Measurements from ENCODE around the gene ABCA13.
"Not testable (repeated sequence)": the region's sequence is repeated elsewhere in the genome, so short reads cannot be mapped to it uniquely, and the experiment has no call there.

The ABCA13 gene

DNA sequence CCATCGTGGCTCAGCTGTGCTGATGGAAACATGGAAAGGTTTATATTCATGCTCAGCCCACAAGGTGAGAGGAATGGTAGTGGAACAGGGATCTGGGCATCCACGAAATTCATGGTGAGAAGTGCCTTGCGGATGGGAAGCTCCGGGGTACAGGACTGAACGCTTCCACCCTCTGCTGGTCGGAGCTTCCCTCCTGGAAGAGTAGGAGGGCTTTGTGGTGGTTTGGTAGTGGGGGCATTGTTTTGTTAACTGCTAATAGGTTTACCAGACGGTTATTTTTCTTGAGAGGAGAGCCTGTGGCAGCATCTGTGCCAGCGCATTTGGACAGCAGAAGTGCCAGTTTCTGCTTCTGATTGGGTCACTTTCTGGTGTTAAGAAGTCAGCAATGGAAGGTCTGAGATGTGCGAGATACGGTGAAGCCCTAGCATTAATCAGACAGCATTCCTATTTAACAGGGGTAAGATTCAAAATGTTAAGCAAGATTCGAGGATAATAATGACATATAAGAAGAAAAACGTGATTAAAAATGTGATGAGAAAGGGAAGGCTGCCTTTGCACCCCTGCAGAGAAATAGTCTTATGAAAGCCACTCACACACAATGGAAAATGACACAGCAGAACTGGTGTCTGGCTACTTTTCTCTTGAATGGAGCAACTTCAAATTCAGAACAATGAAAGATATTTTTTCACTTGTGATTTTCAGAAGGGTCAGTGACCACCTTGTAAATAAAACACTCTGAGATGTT is 17.7 kb downstream of the ABCA13 start:
- Histone ChIP-seq H3K27me3 (no peaks in the 10 kb centered on the region), H3K4me1 (no peaks in the 10 kb centered on the region), H3K36me3 (no peaks in the 10 kb centered on the region), H3K9me3 (no peaks in the 10 kb centered on the region), H3K4me3 (ENCODE audit: low read depth, low read length) (no peak overlapping the region)
- no peak for TF ChIP-seq CTCF (IDR thresholded peaks at IDR 0.05; ENCODE audit: low read depth, low read length)
- no peak for DNase-seq

DNA sequence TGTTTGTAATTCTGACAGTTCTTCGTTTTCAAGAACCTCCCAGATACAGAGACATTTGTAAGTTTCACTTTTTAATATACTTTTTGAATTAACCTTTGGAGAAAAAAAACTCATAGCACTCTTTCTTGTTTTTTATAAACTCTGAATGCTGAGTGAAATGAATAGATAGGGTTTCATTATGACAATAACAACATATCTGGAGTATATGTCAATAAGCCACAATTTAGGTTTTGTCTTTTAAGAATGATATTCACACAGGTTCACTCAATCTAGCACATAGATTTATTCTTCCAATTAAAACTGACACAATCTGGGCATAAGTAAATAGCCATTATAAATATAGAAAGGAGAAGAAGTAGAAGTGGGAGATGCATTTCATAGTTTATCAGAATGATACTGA is 21.7 kb downstream of the ABCA13 start:
- no peaks in the 10 kb centered on the region for H3K9me3 ChIP-seq
- H3K4me1 ChIP-seq = no peaks in the 10 kb centered on the region
- TF ChIP-seq CTCF (IDR thresholded peaks at IDR 0.05; ENCODE audit: low read depth, low read length) = no peak
- no peaks in the 10 kb centered on the region for H3K27me3 ChIP-seq
- no peak overlapping the region for H3K4me3 ChIP-seq (ENCODE audit: low read depth, low read length)
- no peaks in the 10 kb centered on the region for H3K36me3 ChIP-seq
- DNase-seq = no peak

GRCh38 chr7:48193421-48193820 is 22.2 kb downstream of the ABCA13 start:
- no peak for TF ChIP-seq CTCF (IDR thresholded peaks at IDR 0.05; ENCODE audit: low read depth, low read length)
- H3K4me3 ChIP-seq (ENCODE audit: low read depth, low read length) = no peak overlapping the region
- H3K9me3 ChIP-seq = no peaks in the 10 kb centered on the region
- H3K27me3 ChIP-seq = no peaks in the 10 kb centered on the region
- H3K4me1 ChIP-seq = no peaks in the 10 kb centered on the region
- H3K36me3 ChIP-seq = no peaks in the 10 kb centered on the region
- DNase-seq = no peak

- not testable (repeated sequence) for DNase-seq
Observed at GRCh38 chr7:48200946-48201589, 29.8 kb downstream of the ABCA13 start.

GRCh38 chr7:48202916-48203315 is 31.7 kb downstream of the ABCA13 start:
- not testable (repeated sequence) for H3K27me3 ChIP-seq; H3K4me3 ChIP-seq (ENCODE audit: low read depth, low read length); H3K9me3 ChIP-seq; H3K36me3 ChIP-seq; H3K4me1 ChIP-seq; DNase-seq

More at GRCh38 chr7:48200946-48201589, 29.8 kb downstream of the ABCA13 start:
- not testable (repeated sequence) for H3K4me3 ChIP-seq (ENCODE audit: low read depth, low read length); H3K36me3 ChIP-seq; H3K9me3 ChIP-seq; H3K4me1 ChIP-seq; H3K27me3 ChIP-seq

- DNase-seq = no peak
- no peaks in the 10 kb centered on the region for H3K27me3 ChIP-seq
- H3K4me1 ChIP-seq = no peaks in the 10 kb centered on the region
- H3K36me3 ChIP-seq = no peaks in the 10 kb centered on the region
- no peak for TF ChIP-seq CTCF (IDR thresholded peaks at IDR 0.05; ENCODE audit: low read depth, low read length)
- no peak overlapping the region for H3K4me3 ChIP-seq (ENCODE audit: low read depth, low read length)
- H3K9me3 ChIP-seq = no peaks in the 10 kb centered on the region
Observed at GRCh38 chr7:48207155-48207675, 36.0 kb downstream of the ABCA13 start.

GRCh38 chr7:48209004-48209600 is 37.8 kb downstream of the ABCA13 start:
- no peak for TF ChIP-seq CTCF (IDR thresholded peaks at IDR 0.05; ENCODE audit: low read depth, low read length)

More at GRCh38 chr7:48209004-48209600, 37.8 kb downstream of the ABCA13 start:
- Histone ChIP-seq H3K27me3 (no peaks in the 10 kb centered on the region), H3K4me3 (ENCODE audit: low read depth, low read length) (no peak overlapping the region), H3K36me3 (no peaks in the 10 kb centered on the region), H3K4me1 (no peaks in the 10 kb centered on the region), H3K9me3 (no peaks in the 10 kb centered on the region)
- no peak for DNase-seq

Data from BE2C (cell line).